ENCODE results near the gene NAP1L4.

The NAP1L4 gene

DNA sequence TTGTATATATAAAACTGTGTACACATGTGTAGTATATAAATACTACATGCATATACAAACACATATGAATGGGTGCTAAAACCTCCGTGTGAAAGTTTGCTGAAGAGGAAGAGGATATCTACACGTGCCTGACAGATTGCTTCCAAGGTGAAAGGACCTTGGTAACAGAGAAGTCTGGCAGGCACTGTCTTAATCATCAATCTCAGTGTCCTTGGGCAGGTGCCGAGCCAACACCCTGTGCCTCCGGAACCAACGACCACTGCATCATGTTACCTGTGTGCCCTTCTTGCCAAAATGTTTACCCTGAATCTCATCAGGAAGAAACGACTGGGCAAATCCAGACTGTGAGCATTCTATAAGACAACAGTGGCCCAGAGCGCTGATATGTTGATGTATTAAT is 15.0 kb downstream of the NAP1L4 start:
- peaks cover 21 to 39% of the 10 kb centered on the region in 2 donors for H3K4me1 Mint-ChIP-seq (ENCODE audit: low read depth in 2 of 2)
- peak overlapping the region; percentile 15 to 64 for H3K27ac Mint-ChIP-seq
- no peak overlapping the region for H3K4me3 Mint-ChIP-seq

DNA sequence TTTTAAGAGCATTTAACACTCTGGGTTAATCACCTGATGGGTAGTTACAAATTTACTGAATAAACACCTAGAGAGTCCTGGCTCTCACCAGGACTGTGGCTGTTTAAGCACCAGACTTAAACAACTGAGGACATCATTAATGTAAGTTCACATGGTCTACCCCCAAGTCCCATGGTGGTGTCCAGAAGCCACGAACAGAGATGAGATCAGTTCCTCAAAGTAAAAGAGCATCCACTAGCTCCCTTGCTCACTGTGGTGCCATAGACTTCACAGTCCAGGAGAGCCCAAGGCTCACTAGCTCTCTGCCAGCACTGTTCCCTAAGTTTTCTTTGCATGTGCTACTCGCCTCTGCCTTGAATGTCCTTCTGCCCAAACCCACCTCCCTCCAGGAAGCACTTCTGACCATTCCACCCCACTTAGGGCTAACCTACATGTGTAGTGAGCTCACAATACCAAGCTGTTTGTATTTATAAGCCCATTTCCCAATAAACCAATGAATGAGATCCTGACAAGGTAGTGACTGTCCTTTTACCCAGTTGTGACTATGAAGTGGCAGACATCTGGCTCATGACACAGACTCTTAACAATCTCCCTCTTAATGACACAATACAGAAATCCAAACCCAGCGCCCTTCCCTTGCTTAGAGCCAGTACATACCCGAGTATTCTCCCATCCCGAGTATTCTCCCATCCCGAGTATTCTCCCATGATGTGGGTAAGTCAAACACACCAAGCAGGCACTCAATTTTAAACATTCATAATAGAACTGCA is 15.7 kb downstream of the NAP1L4 start:
- H3K27ac Mint-ChIP-seq, result peak overlapping the region in 1 of 2 donors; percentile 15
- peaks cover 15 to 34% of the 10 kb centered on the region in 2 donors for H3K4me1 Mint-ChIP-seq (ENCODE audit: low read depth in 2 of 2)
- no peak overlapping the region for H3K4me3 Mint-ChIP-seq
- H3K9me3 Mint-ChIP-seq, result no peaks in the 10 kb centered on the region
- H3K36me3 Mint-ChIP-seq (ENCODE audit: insufficient read depth), result peaks cover 83% of the 10 kb centered on the region
- ATAC-seq (replicated peaks) (peak; percentile 35), DNase-seq (no peak)
- no peaks in the 10 kb centered on the region for H3K27me3 Mint-ChIP-seq

More for the DNA sequence above, 15.0 kb downstream of the NAP1L4 start:
- no peaks in the 10 kb centered on the region for H3K27me3 Mint-ChIP-seq
- no peaks in the 10 kb centered on the region for H3K9me3 Mint-ChIP-seq
- DNase-seq, result no peak
- no peak for ATAC-seq (replicated peaks)
- H3K36me3 Mint-ChIP-seq (ENCODE audit: insufficient read depth), result peaks cover 82% of the 10 kb centered on the region

DNA sequence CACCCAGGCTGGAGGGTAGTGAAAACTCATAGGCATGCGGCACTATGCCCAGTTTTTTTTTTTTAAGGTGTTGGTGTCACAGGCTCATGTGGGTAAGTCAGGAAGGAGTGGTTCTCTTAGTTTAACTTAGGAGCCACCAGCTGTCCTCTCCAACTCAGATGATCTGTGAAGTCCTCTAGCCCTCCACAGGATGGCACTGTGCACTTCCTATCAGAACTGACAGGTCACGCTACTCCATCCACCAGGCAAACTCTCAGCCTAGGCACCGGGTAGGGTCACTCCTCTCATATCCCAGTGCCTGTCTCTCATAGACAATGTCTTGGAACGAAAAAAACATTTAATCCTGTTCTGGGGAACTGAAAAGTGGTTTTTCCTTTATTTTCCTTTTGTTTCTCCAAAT is 16.5 kb downstream of the NAP1L4 start:
- H3K4me3 Mint-ChIP-seq, result no peak overlapping the region
- H3K9me3 Mint-ChIP-seq, result no peaks in the 10 kb centered on the region
- no peak overlapping the region for H3K27ac Mint-ChIP-seq
- DNase-seq (peak; percentile 31 to 36 (median 33)), ATAC-seq (replicated peaks) (peak; percentile 93)
- H3K36me3 Mint-ChIP-seq (ENCODE audit: insufficient read depth), result peaks cover 91% of the 10 kb centered on the region
- no peaks in the 10 kb centered on the region for H3K27me3 Mint-ChIP-seq
- peaks cover 12 to 38% of the 10 kb centered on the region in 2 donors for H3K4me1 Mint-ChIP-seq (ENCODE audit: low read depth in 2 of 2)

DNA sequence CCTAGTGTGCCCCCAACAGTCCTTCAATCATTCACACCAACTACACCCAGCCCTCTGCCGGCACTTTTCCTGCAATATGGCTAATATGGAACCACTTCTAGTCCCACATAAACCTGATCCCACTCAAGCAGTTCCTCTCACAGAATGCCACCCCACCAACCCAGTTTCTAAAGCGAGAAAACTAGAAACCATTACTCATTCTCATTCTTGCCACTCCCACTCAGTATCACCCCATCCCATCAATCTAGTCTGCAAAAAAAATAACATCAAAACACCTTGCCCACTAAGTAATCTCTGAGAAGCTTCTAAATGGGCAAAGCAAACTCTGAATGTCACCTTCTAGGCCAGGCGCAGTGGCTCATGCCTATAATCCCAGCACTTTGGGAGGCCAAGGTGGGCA is 17.9 kb downstream of the NAP1L4 start:
- ATAC-seq (replicated peaks), result no peak
- Mint-ChIP-seq H3K9me3 (no peaks in the 10 kb centered on the region), H3K27me3 (no peaks in the 10 kb centered on the region), H3K36me3 (ENCODE audit: insufficient read depth) (peaks cover 95% of the 10 kb centered on the region), H3K4me1 (ENCODE audit: low read depth in 2 of 2) (peaks cover 12 to 41% of the 10 kb centered on the region in 2 donors), H3K27ac (peak overlapping the region; percentile 9 to 42), H3K4me3 (no peak overlapping the region)
- no peak for DNase-seq

DNA sequence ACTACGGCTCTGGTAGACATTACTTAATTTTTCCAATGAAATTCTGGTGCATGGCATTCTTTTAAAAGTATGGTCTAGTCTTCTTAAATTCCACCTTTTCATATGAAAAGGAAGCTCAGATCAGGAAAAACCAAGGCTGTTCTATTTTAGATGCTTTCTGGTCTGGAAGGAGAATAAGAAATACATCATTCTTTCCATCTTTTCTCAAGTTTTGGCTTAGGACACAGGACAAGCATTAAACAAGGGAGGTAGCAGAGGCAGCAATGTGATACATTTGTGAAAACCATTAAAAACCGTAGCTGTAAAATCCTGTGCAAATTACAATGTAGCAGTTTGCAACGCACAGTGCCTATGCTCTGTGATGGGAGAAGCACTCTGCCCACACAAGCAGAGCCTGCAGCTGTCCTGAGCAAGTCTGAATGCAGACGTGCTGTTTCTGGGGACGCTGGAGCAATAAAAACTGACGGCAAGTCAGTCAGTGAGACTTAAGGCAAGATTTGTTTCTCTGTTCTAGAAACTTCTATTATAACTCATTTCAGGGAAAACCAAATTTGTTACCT is 23.7 kb downstream of the NAP1L4 start:
- no peaks in the 10 kb centered on the region for H3K9me3 Mint-ChIP-seq
- no peak overlapping the region for H3K27ac Mint-ChIP-seq
- H3K4me1 Mint-ChIP-seq (ENCODE audit: low read depth in 2 of 2), result peaks cover 9 to 15% of the 10 kb centered on the region in 2 donors
- ATAC-seq (replicated peaks) (no peak), DNase-seq (no peak)
- H3K27me3 Mint-ChIP-seq, result no peaks in the 10 kb centered on the region
- H3K36me3 Mint-ChIP-seq (ENCODE audit: insufficient read depth), result peaks cover 98% of the 10 kb centered on the region
- no peak overlapping the region for H3K4me3 Mint-ChIP-seq

DNA sequence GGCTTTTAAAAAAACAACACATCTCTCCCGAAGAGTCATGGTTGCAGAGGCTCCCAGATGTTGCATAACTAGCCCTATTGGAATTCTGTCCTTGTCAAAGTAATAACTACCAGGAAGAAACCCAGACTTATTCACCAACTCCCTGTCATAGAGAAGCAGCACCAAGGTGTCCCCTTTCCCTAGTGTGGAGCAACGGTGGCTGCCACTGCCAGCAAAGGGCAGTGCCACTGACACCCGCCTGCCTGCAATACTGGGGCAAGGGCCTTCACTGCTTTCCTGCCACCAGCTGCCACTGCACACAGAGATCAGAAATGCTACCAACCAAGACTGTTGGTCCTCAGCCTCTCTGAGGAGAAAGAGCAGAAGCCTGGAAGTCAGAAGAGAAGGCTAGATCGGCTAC is 27.3 kb downstream of the NAP1L4 start:
- no peak for DNase-seq
- Mint-ChIP-seq H3K36me3 (ENCODE audit: insufficient read depth) (peaks cover 98% of the 10 kb centered on the region), H3K27ac (no peak overlapping the region), H3K4me1 (ENCODE audit: low read depth in 2 of 2) (peaks cover 16 to 30% of the 10 kb centered on the region in 2 donors), H3K9me3 (no peaks in the 10 kb centered on the region), H3K4me3 (no peak overlapping the region), H3K27me3 (no peaks in the 10 kb centered on the region)
- no peak for ATAC-seq (replicated peaks)

DNA sequence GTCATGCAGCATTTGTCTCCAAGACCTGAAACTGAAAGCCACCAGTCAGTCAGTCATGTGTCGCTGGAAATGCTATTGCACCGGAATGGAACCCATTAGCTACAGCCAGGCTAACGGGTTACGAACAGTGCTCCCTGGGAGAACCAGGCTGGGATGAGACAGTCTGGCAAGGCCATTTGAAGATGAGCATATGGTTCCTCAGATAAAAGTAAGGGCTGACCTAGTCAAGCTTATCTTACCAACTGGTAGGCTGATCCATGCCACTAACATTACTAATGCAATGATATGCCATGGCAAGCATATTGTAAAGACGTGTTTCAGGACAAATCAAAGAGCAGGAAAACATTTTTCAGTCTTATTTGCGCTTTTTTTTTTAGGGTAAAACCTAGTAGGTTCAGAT is 28.4 kb downstream of the NAP1L4 start:
- no peak overlapping the region for H3K27ac Mint-ChIP-seq
- no peaks in the 10 kb centered on the region for H3K27me3 Mint-ChIP-seq

DNA sequence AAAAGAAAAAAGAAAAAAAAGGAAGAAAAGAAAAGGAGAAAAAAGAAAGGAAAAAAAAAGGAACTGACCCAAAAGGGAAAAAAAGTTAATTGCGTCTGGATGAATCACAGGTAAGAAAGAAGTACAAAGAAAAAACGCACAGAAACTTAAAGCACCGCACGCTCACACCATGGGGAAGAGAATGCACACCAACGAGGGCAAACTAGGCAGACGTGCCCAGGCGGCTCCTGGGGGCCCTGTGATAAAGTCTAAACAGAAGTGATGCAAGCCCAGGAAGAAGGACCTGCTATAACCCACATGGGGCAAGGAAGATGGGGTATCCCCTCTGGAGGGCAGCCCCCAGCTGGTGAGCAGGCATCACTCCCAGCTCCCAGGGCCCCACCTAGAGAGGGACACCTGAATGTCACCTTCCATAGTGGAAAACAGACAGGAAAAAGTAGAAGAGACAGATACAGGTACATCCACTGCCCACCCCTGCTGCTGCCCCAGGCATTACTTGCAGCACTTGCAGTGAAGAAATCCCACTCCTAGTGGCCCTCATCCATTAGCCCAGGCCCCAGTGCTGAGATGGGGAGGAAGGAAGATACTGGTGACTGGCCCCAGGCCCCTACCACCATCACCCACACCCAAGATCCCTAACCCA is 28.9 kb downstream of the NAP1L4 start:
- Mint-ChIP-seq H3K9me3 (no peaks in the 10 kb centered on the region), H3K27me3 (no peaks in the 10 kb centered on the region), H3K27ac (peak overlapping the region; percentile 73 to 92), H3K4me1 (ENCODE audit: low read depth in 2 of 2) (peaks cover 16 to 30% of the 10 kb centered on the region in 2 donors), H3K36me3 (ENCODE audit: insufficient read depth) (peaks cover 96% of the 10 kb centered on the region), H3K4me3 (no peak overlapping the region)
- no peak for ATAC-seq (replicated peaks)
- no peak for DNase-seq

More for the DNA sequence above, 28.4 kb downstream of the NAP1L4 start:
- H3K9me3 Mint-ChIP-seq, result no peaks in the 10 kb centered on the region
- DNase-seq (no peak), ATAC-seq (replicated peaks) (no peak)
- H3K36me3 Mint-ChIP-seq (ENCODE audit: insufficient read depth), result peaks cover 97% of the 10 kb centered on the region
- H3K4me1 Mint-ChIP-seq (ENCODE audit: low read depth in 2 of 2), result peaks cover 16 to 30% of the 10 kb centered on the region in 2 donors
- H3K4me3 Mint-ChIP-seq, result no peak overlapping the region

DNA sequence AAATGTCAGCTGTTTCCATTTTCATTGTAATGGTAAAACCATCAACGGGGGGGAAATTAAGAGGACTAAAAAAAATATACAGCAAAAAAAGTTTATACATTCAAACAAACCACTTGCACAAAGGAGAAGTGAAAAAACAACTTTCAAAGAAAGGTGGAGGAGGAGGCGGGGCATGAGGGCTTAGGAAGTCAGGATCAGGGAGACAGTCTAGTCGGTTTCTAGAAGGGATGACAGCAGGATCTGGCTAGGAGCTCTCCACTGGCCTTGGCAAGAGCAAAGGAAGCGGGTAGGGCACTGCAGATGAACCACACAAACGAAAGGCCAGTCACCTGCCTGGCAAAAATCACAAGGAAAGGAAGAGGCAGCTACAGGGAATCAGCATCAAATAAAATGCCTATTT is 31.0 kb downstream of the NAP1L4 start:
- peak overlapping the region; percentile 51 to 92 for H3K27ac Mint-ChIP-seq
- no peak overlapping the region for H3K4me3 Mint-ChIP-seq
- no peaks in the 10 kb centered on the region for H3K9me3 Mint-ChIP-seq
- H3K36me3 Mint-ChIP-seq (ENCODE audit: insufficient read depth), result peaks cover 96% of the 10 kb centered on the region
- DNase-seq (no peak), ATAC-seq (replicated peaks) (no peak)
- no peaks in the 10 kb centered on the region for H3K27me3 Mint-ChIP-seq
- H3K4me1 Mint-ChIP-seq (ENCODE audit: low read depth in 2 of 2), result peaks cover 13 to 25% of the 10 kb centered on the region in 2 donors

DNA sequence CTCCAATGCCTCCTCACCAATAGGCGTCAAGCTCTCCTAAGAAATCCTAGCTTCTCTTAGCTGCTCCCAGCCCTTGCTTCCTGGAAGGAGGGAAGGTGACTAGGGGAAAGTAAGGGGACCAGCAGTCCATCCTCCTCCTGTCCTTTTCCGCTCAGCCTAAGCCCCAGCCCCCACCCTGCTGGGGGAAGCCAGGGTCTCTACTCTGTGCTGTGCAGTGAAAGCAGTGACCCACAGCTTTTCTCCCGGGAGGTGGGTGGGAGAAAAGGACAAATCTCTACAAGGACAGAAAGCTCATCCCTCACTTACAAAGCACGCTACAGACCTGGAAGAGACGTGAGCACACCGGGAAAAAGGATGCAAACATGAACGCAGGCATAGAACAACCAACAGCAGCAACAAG is 32.0 kb downstream of the NAP1L4 start:
- Mint-ChIP-seq H3K4me1 (ENCODE audit: low read depth in 2 of 2) (peaks cover 13 to 25% of the 10 kb centered on the region in 2 donors), H3K27ac (peak overlapping the region in 1 of 2 donors; percentile 92), H3K27me3 (no peaks in the 10 kb centered on the region), H3K9me3 (no peaks in the 10 kb centered on the region), H3K4me3 (no peak overlapping the region), H3K36me3 (ENCODE audit: insufficient read depth) (peaks cover 96% of the 10 kb centered on the region)
- DNase-seq, result no peak
- ATAC-seq (replicated peaks), result no peak

DNA sequence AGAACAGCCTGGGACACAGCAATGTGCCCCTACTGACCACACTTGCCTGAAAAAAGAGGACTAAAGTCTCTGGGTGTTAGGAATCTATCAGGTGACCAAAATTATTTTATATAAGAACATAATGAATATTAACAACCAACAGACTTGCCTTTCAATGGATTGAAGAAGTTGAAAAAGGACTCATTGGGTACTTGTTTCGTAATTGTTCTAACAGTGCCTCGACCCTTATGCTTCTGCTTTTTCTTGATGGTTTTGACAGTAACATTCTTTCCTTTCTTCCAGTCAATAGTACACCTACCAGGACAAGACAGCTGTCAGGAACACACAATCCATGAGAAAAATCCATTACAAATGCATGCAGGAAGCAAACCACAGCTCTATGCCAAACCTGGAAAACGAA is 33.9 kb downstream of the NAP1L4 start:
- Mint-ChIP-seq H3K4me1 (ENCODE audit: low read depth in 2 of 2) (peaks cover 7 to 25% of the 10 kb centered on the region in 2 donors), H3K4me3 (no peak overlapping the region), H3K27ac (no peak overlapping the region), H3K36me3 (ENCODE audit: insufficient read depth) (peaks cover 95% of the 10 kb centered on the region), H3K9me3 (no peaks in the 10 kb centered on the region), H3K27me3 (no peaks in the 10 kb centered on the region)
- DNase-seq, result no peak
- no peak for ATAC-seq (replicated peaks)

DNA sequence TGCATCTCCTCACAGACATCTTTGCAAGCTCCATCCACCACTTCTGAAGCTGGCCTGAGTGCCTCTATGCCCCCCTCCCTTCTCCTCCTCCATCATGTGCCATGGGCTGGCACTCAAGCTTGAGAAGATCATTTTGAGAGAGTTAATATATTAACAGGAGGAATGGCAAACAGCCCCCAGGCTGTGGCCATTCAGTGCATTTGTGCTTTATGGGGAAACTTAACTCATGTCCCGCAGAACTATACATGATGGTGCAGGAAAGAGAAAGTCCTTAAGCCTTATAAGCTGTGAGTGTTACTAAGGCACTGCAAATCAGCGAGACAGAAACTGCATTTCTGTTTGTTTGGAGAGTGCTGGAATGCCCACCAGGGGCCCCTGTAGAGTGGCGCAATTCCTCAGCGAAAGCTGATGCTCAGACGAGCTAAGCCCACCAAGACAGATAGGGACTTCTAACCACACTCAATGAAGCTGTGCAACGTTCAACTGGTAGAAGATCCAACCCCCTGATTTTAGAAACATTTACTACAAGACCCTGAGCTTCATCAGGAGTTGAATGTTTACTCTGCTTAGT is 36.1 kb downstream of the NAP1L4 start:
- no peak overlapping the region for H3K27ac Mint-ChIP-seq
- ATAC-seq (replicated peaks) (no peak), DNase-seq (no peak)
- H3K4me3 Mint-ChIP-seq, result no peak overlapping the region
- H3K36me3 Mint-ChIP-seq (ENCODE audit: insufficient read depth), result peaks cover 94% of the 10 kb centered on the region
- peaks cover 15 to 18% of the 10 kb centered on the region in 2 donors for H3K4me1 Mint-ChIP-seq (ENCODE audit: low read depth in 2 of 2)
- no peaks in the 10 kb centered on the region for H3K27me3 Mint-ChIP-seq
- no peaks in the 10 kb centered on the region for H3K9me3 Mint-ChIP-seq

DNA sequence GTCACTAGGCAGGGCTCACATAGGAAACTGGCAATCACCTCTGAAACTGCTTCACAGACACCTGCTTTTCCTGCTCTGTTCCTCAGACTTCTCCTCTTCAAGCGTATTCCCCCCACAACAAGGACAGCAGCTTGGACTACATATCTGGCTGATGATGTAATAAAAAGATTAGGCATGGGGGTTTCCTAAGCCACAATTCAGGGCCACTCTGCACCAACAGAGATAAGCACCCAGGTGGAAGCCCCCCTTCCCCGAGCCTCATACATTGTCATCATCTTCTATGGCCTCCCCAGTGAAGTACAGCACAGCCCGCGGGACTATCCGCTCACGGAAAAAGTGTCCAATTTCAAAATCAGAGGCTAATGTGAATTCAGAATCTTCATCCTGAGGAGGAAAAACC is 37.9 kb downstream of the NAP1L4 start:
- DNase-seq (no peak), ATAC-seq (replicated peaks) (no peak)
- H3K27ac Mint-ChIP-seq, result no peak overlapping the region
- no peaks in the 10 kb centered on the region for H3K27me3 Mint-ChIP-seq
- peaks cover 95% of the 10 kb centered on the region for H3K36me3 Mint-ChIP-seq (ENCODE audit: insufficient read depth)
- no peak overlapping the region for H3K4me3 Mint-ChIP-seq
- no peaks in the 10 kb centered on the region for H3K9me3 Mint-ChIP-seq
- peaks cover 18 to 22% of the 10 kb centered on the region in 2 donors for H3K4me1 Mint-ChIP-seq (ENCODE audit: low read depth in 2 of 2)
